Measurements from ENCODE around the gene MAP3K19.
A peak's percentile ranks its signal among the peaks of the same experiment; 100 is the strongest.

Gene MAP3K19

GRCh38 chr2:134934150-134934549, 113.1 kb downstream of the MAP3K19 start:
- no peak for DNase-seq (ENCODE audit: low read depth, low spot score)

GRCh38 chr2:134933732-134934131, 113.5 kb downstream of the MAP3K19 start:
- no peak for DNase-seq (ENCODE audit: low read depth, low spot score)

- DNase-seq (ENCODE audit: low read depth, low spot score), result no peak
These were observed 114.3 kb downstream of the MAP3K19 start for GRCh38 chr2:134932864-134933526.

GRCh38 chr2:134927195-134927594, 120.1 kb downstream of the MAP3K19 start:
- DNase-seq (ENCODE audit: low read depth, low spot score), result no peak

- no peak for DNase-seq (ENCODE audit: low read depth, low spot score)
These were observed 120.9 kb downstream of the MAP3K19 start for GRCh38 chr2:134926231-134926931.

GRCh38 chr2:134924912-134925311, 122.3 kb downstream of the MAP3K19 start:
- no peak for DNase-seq (ENCODE audit: low read depth, low spot score)

GRCh38 chr2:134919341-134920210, 127.7 kb downstream of the MAP3K19 start:
- DNase-seq (ENCODE audit: low read depth, low spot score), result peak; percentile 5

- peak; percentile 98 for DNase-seq (ENCODE audit: low read depth, low spot score)
These were observed 128.5 kb downstream of the MAP3K19 start, which contains the start of gene CCNT2 for GRCh38 chr2:134918526-134919340. CCNT2 (plus strand) TSS chr2:134918822; CDS start chr2:134918855, 33 bp downstream.

- no peak for DNase-seq (ENCODE audit: low read depth, low spot score)
These were observed 129.2 kb downstream of the MAP3K19 start for GRCh38 chr2:134917888-134918525.

- no peak for DNase-seq (ENCODE audit: low read depth, low spot score)
These were observed 129.8 kb downstream of the MAP3K19 start for GRCh38 chr2:134917360-134917865.

Measured in brain pericyte (primary cell).